K562 (cell line): ENCODE results near the gene CD34. TPM values are rescaled to one million over a fixed set of nuclear protein-coding genes. Genes with fewer than 3 reads are reported as not detected.

ENCODE experiments used
- ATAC-seq: fragments of 200-7000 bp; cut with Tn5 transposase; 3 replicates; pipeline ENCODE4 v1.9.1; 2020; ENCODE audit warnings: moderate library complexity
- BruUV-seq: library from RNA; stranded (reverse); fragments of 400-500 nt; replicated peaks from 2 replicates; lab custom pipeline; 2021; lab: Mats Ljungman, UMichigan
- CTCF ChIA-PET: fragments of 300-600 bp; formaldehyde crosslinking; extraction: SDS; loops from one replicate; lab custom pipeline; 2021; ENCODE audit warnings: low intra/inter-chr PET ratio; lab: Yijun Ruan, JAX
- POLR2A ChIA-PET: fragments of 300-600, 350-650 bp; sonication (Branson Sonifier 250); formaldehyde crosslinking; extraction: SDS; loops from one replicate; lab custom pipeline; 2021; ENCODE audit warnings: antibody characterized with exemption, inconsistent platforms; lab: Yijun Ruan, JAX
- DNase-seq, 4 experiments: peaks; one replicate each; pipeline versions ENCODE4 v3.0.0 to v3.0.0-alpha.2; 2011 to 2018; ENCODE audit warnings: low spot score in 3 of 4, mixed read lengths in 3 of 4; ENCODE audit errors: extremely low read depth in 1 of 4
- FAIRE-seq: peaks from 2 replicates; lab custom pipeline; 2011; peaks lifted over from hg19 to GRCh38; lab: Jason Lieb, UNC
- H2AFZ ChIP-seq: 2 replicates; pipeline ENCODE4 v1.6.0; 2011; ENCODE audit warnings: low read depth, low read length, control low read depth, inconsistent platforms
- H3K27ac ChIP-seq: fragments of 200-600 bp; 3 replicates; pipeline ENCODE4 v1.8.0; 2011; ENCODE audit warnings: low read depth, mild to moderate bottlenecking, control low read depth, inconsistent platforms, low read length, moderate library complexity, mixed read lengths; ENCODE audit errors: extremely low read depth
- H3K27me3 ChIP-seq, 2 experiments: fragments of 300-600 bp in 1 of 2; 2 replicates in 1 of 2; 3 replicates in 1 of 2; pipeline versions ENCODE4 v1.6.0 to v1.8.0; 2011; ENCODE audit warnings: inconsistent platforms in 2 of 2, low read length in 2 of 2, mild to moderate bottlenecking in 1 of 2, mixed read lengths in 1 of 2, moderate library complexity in 1 of 2; ENCODE audit not compliant: control insufficient read depth in 2 of 2, insufficient read depth in 2 of 2
- H3K36me3 ChIP-seq: fragments of 300-600 bp; 3 replicates; pipeline ENCODE4 v1.8.0; 2011; ENCODE audit warnings: mild to moderate bottlenecking, low read length, inconsistent platforms; ENCODE audit not compliant: control insufficient read depth, insufficient read depth
- H3K4me1 ChIP-seq, 2 experiments: fragments of 200-600 bp in 1 of 2; replicated peaks in 1 of 2; 2 replicates in 1 of 2; 3 replicates in 1 of 2; pipeline versions ENCODE4 v1.5.1 to v1.8.0; 2011; ENCODE audit warnings: inconsistent platforms in 2 of 2, low read length in 2 of 2, mild to moderate bottlenecking in 1 of 2, mixed read lengths in 1 of 2, moderate library complexity in 1 of 2; ENCODE audit not compliant: control insufficient read depth in 2 of 2, insufficient read depth in 2 of 2
- H3K4me2 ChIP-seq: 2 replicates; pipeline ENCODE4 v1.6.1; 2011; ENCODE audit warnings: low read length, control low read depth, inconsistent platforms, mixed read lengths; ENCODE audit not compliant: insufficient read depth
- H3K4me3 ChIP-seq: fragments of 200-600 bp; sonication (generic), shearing (Covaris generic); 2 replicates; pipeline ENCODE4 v1.5.1; 2016; ENCODE audit warnings: control low read depth, inconsistent platforms
- H3K79me2 ChIP-seq: fragments of 200-600 bp; 3 replicates; pipeline ENCODE4 v1.8.0; 2011; ENCODE audit warnings: low read length, inconsistent platforms; ENCODE audit not compliant: control insufficient read depth, insufficient read depth
- H3K9ac ChIP-seq, 2 experiments: 2 replicates each; pipeline versions ENCODE4 v1.6.0 to v1.6.1; 2011; ENCODE audit warnings: low read depth in 2 of 2, low read length in 2 of 2, control low read depth in 1 of 2, inconsistent platforms in 1 of 2, mild to moderate bottlenecking in 1 of 2, mixed read lengths in 1 of 2; ENCODE audit not compliant: insufficient read depth in 1 of 2
- H3K9me1 ChIP-seq: one replicate; pipeline ENCODE4 v1.6.0; 2011; ENCODE audit warnings: inconsistent platforms, mild to moderate bottlenecking, low read length, moderate library complexity; ENCODE audit not compliant: control insufficient read depth, insufficient read depth
- H3K9me3 ChIP-seq: replicated peaks from 2 replicates; pipeline ENCODE4 v1.5.1; 2011; ENCODE audit warnings: low read depth, low read length, inconsistent platforms; ENCODE audit not compliant: control insufficient read depth, insufficient read depth
- H4K20me1 ChIP-seq: replicated peaks from 2 replicates; pipeline ENCODE4 v1.6.1; 2011; ENCODE audit warnings: low read length, inconsistent platforms, mixed read lengths; ENCODE audit not compliant: control insufficient read depth, insufficient read depth
- CBX2 ChIP-seq: fragments of 200-600 bp; sonication (generic); IDR thresholded peaks from one replicate; pipeline ENCODE4 v1.6.1; 2012; ENCODE audit warnings: mild to moderate bottlenecking, low read length, inconsistent platforms; ENCODE audit not compliant: insufficient read depth, poor library complexity, severe bottlenecking
- CCAR2 ChIP-seq: fragments of 200-400 bp; formaldehyde crosslinking; IDR thresholded peaks from 2 replicates; pipeline ENCODE4 v1.6.1; 2017; ENCODE audit warnings: mild to moderate bottlenecking, low read depth, low read length
- CHCHD3 ChIP-seq: fragments of 250-450 bp; sonication (Bioruptor Pico); IDR thresholded peaks from 2 replicates; pipeline ENCODE4 v2.1.2; 2022; ENCODE audit warnings: mild to moderate bottlenecking
- HDAC1 ChIP-seq, 2 experiments: fragments of 450-650 bp; IDR thresholded peaks; 2 replicates each; pipeline ENCODE4 v1.6.1; 2016 to 2017; ENCODE audit warnings: inconsistent platforms in 1 of 2, mild to moderate bottlenecking in 1 of 2, moderate library complexity in 1 of 2
- HOXB6 ChIP-seq: fragments of 250-450 bp; sonication (Bioruptor Pico); IDR thresholded peaks from 2 replicates; pipeline ENCODE4 v1.5.1; 2022; ENCODE audit warnings: mild to moderate bottlenecking, borderline replicate concordance
- NR3C1 ChIP-seq: sonication (generic); formaldehyde crosslinking; IDR thresholded peaks from 2 replicates; pipeline ENCODE4 v1.8.1; 2022; ENCODE audit warnings: missing genetic modification reagents
- RUNX1 ChIP-seq: sonication (generic); IDR thresholded peaks from 2 replicates; pipeline ENCODE4 v1.6.1; 2016; ENCODE audit warnings: antibody characterized with exemption, low read depth
- SNRNP70 ChIP-seq: fragments of 200-400 bp; formaldehyde crosslinking; optimal IDR thresholded peaks from 2 replicates; pipeline ENCODE3; 2017; ENCODE audit warnings: low read depth, low read length
- STAG1 ChIP-seq: sonication (generic); formaldehyde crosslinking; IDR thresholded peaks from 2 replicates; pipeline ENCODE4 v1.5.0; 2020; ENCODE audit warnings: missing genetic modification reagents, borderline replicate concordance
- TEAD2 ChIP-seq: fragments of 450-650 bp; IDR thresholded peaks from 2 replicates; pipeline ENCODE4 v1.6.1; 2016; ENCODE audit warnings: missing genetic modification characterization, control low read depth, missing compliant biosample characterization
- TFAP4 ChIP-seq: sonication (generic); formaldehyde crosslinking; IDR thresholded peaks from 2 replicates; pipeline ENCODE4 v1.8.0; 2022; ENCODE audit warnings: missing genetic modification reagents, mild to moderate bottlenecking, moderate library complexity, borderline replicate concordance
- ZBTB17 ChIP-seq: fragments of 450-650 bp; formaldehyde crosslinking; IDR thresholded peaks from 2 replicates; pipeline ENCODE4 v1.4.0; 2020; ENCODE audit warnings: mild to moderate bottlenecking
- ZBTB34 ChIP-seq: fragments of 250-450 bp; sonication (Bioruptor Pico); IDR thresholded peaks from 2 replicates; pipeline ENCODE4 v1.8.0; 2021; ENCODE audit warnings: mild to moderate bottlenecking, moderate library complexity
- ZBTB49 ChIP-seq: sonication (generic); formaldehyde crosslinking; IDR thresholded peaks from 2 replicates; pipeline ENCODE4 v1.8.0; 2022; ENCODE audit warnings: missing genetic modification reagents, mild to moderate bottlenecking, borderline replicate concordance
- ZC3H4 ChIP-seq: sonication (generic); formaldehyde crosslinking; IDR thresholded peaks from 2 replicates; pipeline ENCODE4 v1.9.0; 2021; ENCODE audit warnings: missing genetic modification reagents, borderline replicate concordance
- ZNF445 ChIP-seq: fragments of 250-450 bp; sonication (Bioruptor Pico); IDR thresholded peaks from 2 replicates; pipeline ENCODE4 v1.4.0; 2020; ENCODE audit warnings: low read depth, mild to moderate bottlenecking, moderate library complexity
- WGBS: fragments of 100-300 bp; shearing (Covaris generic); methylation state at CpG from one replicate; pipeline ENCODE4 v1.1.6; 2016; ENCODE audit warnings: low coverage, mixed read lengths; ENCODE audit not compliant: insufficient coverage; ENCODE audit errors: missing lambda C conversion rate; 5-methylcytosine and 5-hydroxymethylcytosine counted together
- in situ Hi-C: fragments of 300-500 bp; cut with MboI; formaldehyde crosslinking; loops from 4 replicates; pipeline ENCODE4 v1.15.0; 2018; ENCODE audit warnings: inconsistent platforms, mixed read lengths
- intact Hi-C: fragments of 100-400 bp; cut with micrococcal nuclease; formaldehyde crosslinking; loops from 2 replicates; pipeline ENCODE4 v1.14.2; 2022
- polyA plus RNA-seq, 8 experiments: library from polyadenylated mRNA; depleted of rRNA in 4 of 8; stranded (reverse) in 5 of 8; unstranded in 3 of 8; fragments of >200 nt; fragmentation: Nextera tagmentation in 2 of 8; fragmentation: Illumina TruSeq in 1 of 8; extraction: Ambion mirVana in 2 of 8; extraction: Trizol in 1 of 8; gene quantifications; 2 replicates each; pipeline versions ENCODE4 v1.2.1 to v1.2.3, GENCODE V29; 2011 to 2014; ENCODE audit warnings: inconsistent platforms in 1 of 8, missing spikeins in 1 of 8
- total RNA-seq, 7 experiments: library from RNA; depleted of rRNA in 6 of 7; stranded (reverse); fragments of >200 nt in 6 of 7; fragmentation: Illumina TruSeq in 2 of 7; extraction: Trizol in 2 of 7; gene quantifications; 2 replicates each; pipeline versions ENCODE4 v1.2.1 to v1.2.3, GENCODE V29; 2011 to 2021; ENCODE audit warnings: low replicate concordance in 1 of 7

CD34 gene
- total and polyA plus RNA-seq, 9 of the 15 experiments (the other 6 are each of a cell fraction or from before 2014, with no cell fraction given), result not detected

- in situ Hi-C loops, result loop anchor here (5.0 kb wide), 1 partner anchor 133 kb away; no protein-coding TSS in a partner anchor
- no peak for FAIRE-seq
- H3K27me3 ChIP-seq, result peaks cover 8 to 11% of the 10 kb centered on the region in 2 experiments; a peak in 4 of 5 replicates
These were observed 49.0 kb upstream of the CD34 start for GRCh38 chr1:207959910-207960309.

More at GRCh38 chr1:207959910-207960309, 49.0 kb upstream of the CD34 start:
- CTCF ChIA-PET, result no interaction called here
- H3K27ac ChIP-seq, result no peak overlapping the region
- POLR2A ChIA-PET, result no interaction called here
- TF ChIP-seq NR3C1 (CRISPR knock-in tag) (no peak), TFAP4 (CRISPR knock-in tag) (no peak), CBX2 (no peak), CCAR2 (no peak), RUNX1 (no peak), SNRNP70 (no peak), HOXB6 (CRISPR knock-in tag) (no peak), ZBTB49 (CRISPR knock-in tag) (no peak), ZBTB34 (no peak), TEAD2 (no peak), ZBTB17 (CRISPR knock-in tag) (no peak), ZNF445 (no peak), CHCHD3 (CRISPR knock-in tag) (no peak), HDAC1 (IDR thresholded peaks at IDR 0.05) (no peak), STAG1 (no peak), ZC3H4 (CRISPR knock-in tag) (no peak)
- TF ChIP-seq, all 486 proteins: peak for 0
- DNase-seq (no peak), ATAC-seq (no peak)
- H3K4me1 ChIP-seq, result peaks cover 19 to 23% of the 10 kb centered on the region in 2 experiments
- intact Hi-C loops, result loop anchor here (10.0 kb wide), 1 partner anchor 245 kb away; no protein-coding TSS in a partner anchor
- no peaks in the 10 kb centered on the region for H3K9me1 ChIP-seq
- no peaks in the 10 kb centered on the region for H4K20me1 ChIP-seq
- H3K9me3 ChIP-seq, result no peaks in the 10 kb centered on the region
- 0 out of 2 replicates have a peak overlapping the region, but pooled peaks have one; percentile 10 for H2AFZ ChIP-seq
- no peak overlapping the region for H3K4me3 ChIP-seq
- WGBS, result 22% methylated on average over 5 of the region's 5 CpGs
- H3K4me2 ChIP-seq, result no peak overlapping the region
- no TSS peak for BruUV-seq
- H3K36me3 ChIP-seq, result no peaks in the 10 kb centered on the region
- no peak overlapping the region for H3K9ac ChIP-seq
- no peaks in the 10 kb centered on the region for H3K79me2 ChIP-seq
